ENCODE data around the gene PNLIP. TPM values are rescaled to one million over a fixed set of nuclear protein-coding genes. Genes with fewer than 3 reads are reported as not detected.

PNLIP gene
- total RNA-seq, 1 donor = not detected

DNA sequence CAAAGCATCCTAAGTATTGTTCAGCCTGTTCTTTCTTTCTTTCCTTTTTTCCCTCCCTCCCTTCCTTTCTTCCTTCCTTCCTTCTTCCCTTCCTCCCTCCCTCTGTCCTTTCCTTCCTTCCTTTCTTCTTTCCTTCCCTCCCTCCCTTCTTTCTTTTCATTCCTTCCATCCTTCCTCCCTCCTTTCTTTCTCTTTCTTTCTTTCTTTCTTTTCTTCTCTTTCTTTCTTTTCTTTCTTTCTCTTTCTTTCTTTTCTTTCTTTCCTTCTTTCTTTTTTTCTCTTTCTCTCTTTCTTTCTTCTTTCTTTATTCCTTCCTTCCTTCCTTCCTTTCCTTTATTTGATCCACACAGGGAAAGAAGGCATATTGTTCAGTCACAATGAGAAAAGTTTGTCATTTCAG, 21.2 kb downstream of the PNLIP start:
- Histone ChIP-seq H3K27ac (ENCODE audit: low read depth, low read length) (no peak overlapping the region), H3K79me2 (ENCODE audit: insufficient read depth, low read length) (no peaks in the 10 kb centered on the region), H3K4me1 (ENCODE audit: insufficient read depth, low read length) (no peaks in the 10 kb centered on the region), H3K4me3 (ENCODE audit: insufficient read depth, low read length) (no peak overlapping the region), H3K4me2 (ENCODE audit: insufficient read depth, low read length) (no peak overlapping the region), H3K27me3 (ENCODE audit: insufficient read depth, low read length) (no peaks in the 10 kb centered on the region), H4K20me1 (ENCODE audit: insufficient read depth, low read length) (no peaks in the 10 kb centered on the region), H3K9me3 (ENCODE audit: low read depth, low read length) (no peaks in the 10 kb centered on the region), H3K36me3 (ENCODE audit: insufficient read depth, low read length) (no peaks in the 10 kb centered on the region), H2AFZ (ENCODE audit: low read length) (no peak overlapping the region)
- TF ChIP-seq, protein P1, sequence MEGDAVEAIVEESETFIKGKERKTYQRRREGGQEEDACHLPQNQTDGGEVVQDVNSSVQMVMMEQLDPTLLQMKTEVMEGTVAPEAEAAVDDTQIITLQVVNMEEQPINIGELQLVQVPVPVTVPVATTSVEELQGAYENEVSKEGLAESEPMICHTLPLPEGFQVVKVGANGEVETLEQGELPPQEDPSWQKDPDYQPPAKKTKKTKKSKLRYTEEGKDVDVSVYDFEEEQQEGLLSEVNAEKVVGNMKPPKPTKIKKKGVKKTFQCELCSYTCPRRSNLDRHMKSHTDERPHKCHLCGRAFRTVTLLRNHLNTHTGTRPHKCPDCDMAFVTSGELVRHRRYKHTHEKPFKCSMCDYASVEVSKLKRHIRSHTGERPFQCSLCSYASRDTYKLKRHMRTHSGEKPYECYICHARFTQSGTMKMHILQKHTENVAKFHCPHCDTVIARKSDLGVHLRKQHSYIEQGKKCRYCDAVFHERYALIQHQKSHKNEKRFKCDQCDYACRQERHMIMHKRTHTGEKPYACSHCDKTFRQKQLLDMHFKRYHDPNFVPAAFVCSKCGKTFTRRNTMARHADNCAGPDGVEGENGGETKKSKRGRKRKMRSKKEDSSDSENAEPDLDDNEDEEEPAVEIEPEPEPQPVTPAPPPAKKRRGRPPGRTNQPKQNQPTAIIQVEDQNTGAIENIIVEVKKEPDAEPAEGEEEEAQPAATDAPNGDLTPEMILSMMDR (IDR thresholded peaks at IDR 0.05; ENCODE audit: extremely low read depth, low read depth, low read length) = no peak
- no peak for DNase-seq (ENCODE audit: insufficient read length, low spot score, missing footprints)

DNA sequence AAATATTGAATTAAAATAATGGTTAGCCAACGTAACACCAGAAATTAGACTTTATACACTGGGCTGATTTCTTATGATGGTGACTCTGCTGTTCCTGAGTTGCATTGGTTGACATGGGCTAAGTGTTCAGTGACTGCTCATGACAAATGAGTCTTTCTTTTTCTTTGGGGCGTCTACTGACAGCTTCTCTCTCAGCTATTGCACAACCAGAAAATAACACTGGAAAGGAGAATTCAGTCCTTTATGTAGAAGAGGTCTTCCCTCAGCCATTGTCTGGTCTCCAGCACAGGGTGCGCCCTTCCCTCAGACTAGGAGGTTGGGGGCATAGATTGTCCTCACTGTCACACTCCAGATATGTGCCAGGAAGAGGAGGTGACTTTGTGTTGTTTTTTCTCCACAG, 21.6 kb downstream of the PNLIP start:
- DNase-seq (ENCODE audit: insufficient read length, low spot score, missing footprints) = no peak
- Histone ChIP-seq H3K79me2 (ENCODE audit: insufficient read depth, low read length) (no peaks in the 10 kb centered on the region), H3K36me3 (ENCODE audit: insufficient read depth, low read length) (no peaks in the 10 kb centered on the region), H3K4me3 (ENCODE audit: insufficient read depth, low read length) (no peak overlapping the region), H2AFZ (ENCODE audit: low read length) (no peak overlapping the region), H3K4me2 (ENCODE audit: insufficient read depth, low read length) (no peak overlapping the region), H3K4me1 (ENCODE audit: insufficient read depth, low read length) (no peaks in the 10 kb centered on the region), H4K20me1 (ENCODE audit: insufficient read depth, low read length) (no peaks in the 10 kb centered on the region), H3K9me3 (ENCODE audit: low read depth, low read length) (no peaks in the 10 kb centered on the region), H3K27me3 (ENCODE audit: insufficient read depth, low read length) (no peaks in the 10 kb centered on the region), H3K27ac (ENCODE audit: low read depth, low read length) (no peak overlapping the region)
- TF ChIP-seq, protein P1 (IDR thresholded peaks at IDR 0.05; ENCODE audit: extremely low read depth, low read depth, low read length) = no peak

DNA sequence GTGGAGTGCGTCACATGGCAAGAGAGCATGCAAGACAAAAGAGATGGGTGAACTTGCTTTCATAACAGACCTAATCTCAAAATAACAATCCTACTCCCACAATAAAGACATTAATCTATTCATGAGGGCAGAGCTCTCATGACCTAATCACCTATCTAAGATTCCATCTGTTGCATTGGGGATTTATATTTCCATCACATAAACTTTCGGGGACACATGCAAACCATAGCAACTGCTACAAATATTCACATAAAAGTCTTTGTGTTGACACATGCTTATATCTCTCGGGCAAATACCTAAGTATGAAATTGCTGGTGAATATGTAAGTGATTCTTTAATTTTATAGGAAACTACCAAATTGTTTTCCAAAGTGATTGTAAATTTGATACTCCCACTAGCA, 29.1 kb downstream of the PNLIP start:
- TF ChIP-seq, protein P1 (IDR thresholded peaks at IDR 0.05; ENCODE audit: extremely low read depth, low read depth, low read length) = no peak
- Histone ChIP-seq H3K79me2 (ENCODE audit: insufficient read depth, low read length) (no peaks in the 10 kb centered on the region), H3K4me2 (ENCODE audit: insufficient read depth, low read length) (no peak overlapping the region), H2AFZ (ENCODE audit: low read length) (no peak overlapping the region), H3K36me3 (ENCODE audit: insufficient read depth, low read length) (no peaks in the 10 kb centered on the region), H3K27me3 (ENCODE audit: insufficient read depth, low read length) (no peaks in the 10 kb centered on the region), H3K9me3 (ENCODE audit: low read depth, low read length) (no peaks in the 10 kb centered on the region), H3K4me1 (ENCODE audit: insufficient read depth, low read length) (no peaks in the 10 kb centered on the region), H3K4me3 (ENCODE audit: insufficient read depth, low read length) (no peak overlapping the region), H4K20me1 (ENCODE audit: insufficient read depth, low read length) (no peaks in the 10 kb centered on the region), H3K27ac (ENCODE audit: low read depth, low read length) (no peak overlapping the region)
- no peak for DNase-seq (ENCODE audit: insufficient read length, low spot score, missing footprints)

DNA sequence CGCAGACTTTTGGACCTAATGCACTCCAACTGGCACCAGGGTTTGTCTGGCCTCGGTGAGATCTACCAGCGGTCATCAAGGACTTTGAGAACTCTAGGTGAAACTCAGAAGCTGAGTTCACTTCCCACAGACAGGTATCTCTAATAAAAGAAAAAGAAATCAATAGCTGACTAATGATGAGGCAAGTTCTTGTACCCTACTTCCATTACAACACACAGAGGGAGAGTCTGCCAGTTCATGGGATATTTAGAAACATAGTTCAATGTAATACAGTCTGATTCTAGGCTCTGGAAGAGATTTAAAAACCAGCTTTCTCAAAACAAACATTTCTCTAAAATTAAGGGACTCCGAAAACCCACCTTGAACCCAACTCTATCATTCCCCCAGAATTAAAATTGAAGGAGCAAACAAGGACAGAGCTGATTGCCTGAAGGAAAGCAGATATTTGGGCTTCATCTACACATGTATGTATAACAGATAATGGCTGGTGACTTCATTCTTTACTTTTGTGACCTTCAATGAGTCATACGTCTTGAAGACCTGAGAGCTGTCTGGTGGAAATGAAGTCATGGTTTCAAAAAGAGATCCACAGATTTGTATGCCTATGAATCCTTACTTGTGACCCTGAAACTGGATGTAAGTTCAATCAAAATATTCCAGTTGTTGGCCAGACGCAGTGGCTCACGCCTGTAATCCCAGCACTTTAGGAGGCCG, 42.3 kb downstream of the PNLIP start:
- Histone ChIP-seq H3K27ac (ENCODE audit: low read depth, low read length) (no peak overlapping the region), H3K27me3 (ENCODE audit: insufficient read depth, low read length) (no peaks in the 10 kb centered on the region), H3K9me3 (ENCODE audit: low read depth, low read length) (no peaks in the 10 kb centered on the region), H4K20me1 (ENCODE audit: insufficient read depth, low read length) (no peaks in the 10 kb centered on the region), H3K79me2 (ENCODE audit: insufficient read depth, low read length) (no peaks in the 10 kb centered on the region), H3K36me3 (ENCODE audit: insufficient read depth, low read length) (no peaks in the 10 kb centered on the region), H3K4me3 (ENCODE audit: insufficient read depth, low read length) (no peak overlapping the region), H2AFZ (ENCODE audit: low read length) (no peak overlapping the region), H3K4me2 (ENCODE audit: insufficient read depth, low read length) (no peak overlapping the region), H3K4me1 (ENCODE audit: insufficient read depth, low read length) (no peaks in the 10 kb centered on the region)
- TF ChIP-seq, protein P1 (IDR thresholded peaks at IDR 0.05; ENCODE audit: extremely low read depth, low read depth, low read length) = no peak
- DNase-seq (ENCODE audit: insufficient read length, low spot score, missing footprints) = no peak

Data from osteoblast (primary cell).